Neural cell (in vitro differentiated cells): Measurements from ENCODE around the gene SOX13.

Experiments used
- EP300 ChIP-seq: fragments of 450-650 bp; conservative IDR thresholded peaks from 2 replicates; pipeline ENCODE4 v1.6.1; 2014; ENCODE audit warnings: antibody characterized with exemption, mild to moderate bottlenecking, moderate library complexity; ENCODE audit not compliant: poor library complexity, severe bottlenecking
- EZH2 ChIP-seq: fragments of 200-600, 300-800 bp; shearing (Covaris generic), sonication (generic); IDR thresholded peaks from 2 replicates; pipeline ENCODE4 v1.6.1; 2014; ENCODE audit warnings: antibody characterized with exemption, low read length, borderline replicate concordance, mild to moderate bottlenecking; ENCODE audit not compliant: insufficient read depth, poor library complexity, severe bottlenecking
- MXI1 ChIP-seq: fragments of 450-650 bp; conservative IDR thresholded peaks from 2 replicates; pipeline ENCODE4 v1.6.1; 2014; ENCODE audit warnings: antibody characterized with exemption, mild to moderate bottlenecking; ENCODE audit not compliant: poor library complexity, severe bottlenecking
- POLR2AphosphoS5 ChIP-seq: IDR thresholded peaks from 2 replicates; pipeline ENCODE4 v1.6.1; 2012
- RAD21 ChIP-seq: fragments of 450-650 bp; conservative IDR thresholded peaks from 2 replicates; pipeline ENCODE4 v1.6.1; 2014; ENCODE audit warnings: antibody characterized with exemption, mild to moderate bottlenecking, moderate library complexity
- SMC3 ChIP-seq: fragments of 450-650 bp; conservative IDR thresholded peaks from 2 replicates; pipeline ENCODE4 v1.6.1; 2014; ENCODE audit warnings: antibody characterized with exemption, mild to moderate bottlenecking, moderate library complexity; ENCODE audit not compliant: poor library complexity
- TAF1 ChIP-seq: IDR thresholded peaks from 2 replicates; pipeline ENCODE4 v1.6.1; 2012; ENCODE audit warnings: low read depth
- TF ChIP-seq, protein P1 (sequence below): fragments of 450-650 bp; IDR thresholded peaks from 2 replicates; pipeline ENCODE4 v1.5.1; 2014; ENCODE audit warnings: antibody characterized with exemption, mild to moderate bottlenecking, moderate library complexity; ENCODE audit not compliant: poor library complexity, severe bottlenecking
- TF ChIP-seq, protein P2 (sequence below): IDR thresholded peaks from 2 replicates; pipeline ENCODE4 v1.6.1; 2012; ENCODE audit warnings: borderline replicate concordance

DNA sequence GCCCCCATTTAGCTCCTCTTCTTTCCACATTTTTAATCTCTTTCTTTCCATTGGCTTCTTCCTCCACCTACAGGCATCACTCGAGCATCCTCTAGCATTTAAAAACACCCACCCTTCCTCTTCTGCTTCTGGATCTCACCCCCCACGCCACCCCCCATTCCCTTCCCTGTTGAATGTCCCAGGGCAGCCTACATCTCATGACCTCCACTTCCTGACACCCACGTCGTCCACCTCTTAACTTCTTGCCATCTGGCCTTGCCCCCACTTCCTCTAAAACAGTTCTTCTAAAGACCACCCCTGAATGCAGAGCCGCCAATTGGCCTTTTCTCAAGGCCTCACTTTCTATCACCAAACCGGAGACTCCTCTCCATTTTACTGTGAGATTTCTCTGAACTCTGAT lies 85.0 kb downstream of the SOX13 start:
- no peak for TF ChIP-seq POLR2AphosphoS5
- TF ChIP-seq, protein P1, sequence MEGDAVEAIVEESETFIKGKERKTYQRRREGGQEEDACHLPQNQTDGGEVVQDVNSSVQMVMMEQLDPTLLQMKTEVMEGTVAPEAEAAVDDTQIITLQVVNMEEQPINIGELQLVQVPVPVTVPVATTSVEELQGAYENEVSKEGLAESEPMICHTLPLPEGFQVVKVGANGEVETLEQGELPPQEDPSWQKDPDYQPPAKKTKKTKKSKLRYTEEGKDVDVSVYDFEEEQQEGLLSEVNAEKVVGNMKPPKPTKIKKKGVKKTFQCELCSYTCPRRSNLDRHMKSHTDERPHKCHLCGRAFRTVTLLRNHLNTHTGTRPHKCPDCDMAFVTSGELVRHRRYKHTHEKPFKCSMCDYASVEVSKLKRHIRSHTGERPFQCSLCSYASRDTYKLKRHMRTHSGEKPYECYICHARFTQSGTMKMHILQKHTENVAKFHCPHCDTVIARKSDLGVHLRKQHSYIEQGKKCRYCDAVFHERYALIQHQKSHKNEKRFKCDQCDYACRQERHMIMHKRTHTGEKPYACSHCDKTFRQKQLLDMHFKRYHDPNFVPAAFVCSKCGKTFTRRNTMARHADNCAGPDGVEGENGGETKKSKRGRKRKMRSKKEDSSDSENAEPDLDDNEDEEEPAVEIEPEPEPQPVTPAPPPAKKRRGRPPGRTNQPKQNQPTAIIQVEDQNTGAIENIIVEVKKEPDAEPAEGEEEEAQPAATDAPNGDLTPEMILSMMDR = no peak
- TF ChIP-seq TAF1 = no peak
- no peak for TF ChIP-seq EP300
- TF ChIP-seq RAD21 = no peak
- TF ChIP-seq EZH2 = no peak
- TF ChIP-seq, protein P2, sequence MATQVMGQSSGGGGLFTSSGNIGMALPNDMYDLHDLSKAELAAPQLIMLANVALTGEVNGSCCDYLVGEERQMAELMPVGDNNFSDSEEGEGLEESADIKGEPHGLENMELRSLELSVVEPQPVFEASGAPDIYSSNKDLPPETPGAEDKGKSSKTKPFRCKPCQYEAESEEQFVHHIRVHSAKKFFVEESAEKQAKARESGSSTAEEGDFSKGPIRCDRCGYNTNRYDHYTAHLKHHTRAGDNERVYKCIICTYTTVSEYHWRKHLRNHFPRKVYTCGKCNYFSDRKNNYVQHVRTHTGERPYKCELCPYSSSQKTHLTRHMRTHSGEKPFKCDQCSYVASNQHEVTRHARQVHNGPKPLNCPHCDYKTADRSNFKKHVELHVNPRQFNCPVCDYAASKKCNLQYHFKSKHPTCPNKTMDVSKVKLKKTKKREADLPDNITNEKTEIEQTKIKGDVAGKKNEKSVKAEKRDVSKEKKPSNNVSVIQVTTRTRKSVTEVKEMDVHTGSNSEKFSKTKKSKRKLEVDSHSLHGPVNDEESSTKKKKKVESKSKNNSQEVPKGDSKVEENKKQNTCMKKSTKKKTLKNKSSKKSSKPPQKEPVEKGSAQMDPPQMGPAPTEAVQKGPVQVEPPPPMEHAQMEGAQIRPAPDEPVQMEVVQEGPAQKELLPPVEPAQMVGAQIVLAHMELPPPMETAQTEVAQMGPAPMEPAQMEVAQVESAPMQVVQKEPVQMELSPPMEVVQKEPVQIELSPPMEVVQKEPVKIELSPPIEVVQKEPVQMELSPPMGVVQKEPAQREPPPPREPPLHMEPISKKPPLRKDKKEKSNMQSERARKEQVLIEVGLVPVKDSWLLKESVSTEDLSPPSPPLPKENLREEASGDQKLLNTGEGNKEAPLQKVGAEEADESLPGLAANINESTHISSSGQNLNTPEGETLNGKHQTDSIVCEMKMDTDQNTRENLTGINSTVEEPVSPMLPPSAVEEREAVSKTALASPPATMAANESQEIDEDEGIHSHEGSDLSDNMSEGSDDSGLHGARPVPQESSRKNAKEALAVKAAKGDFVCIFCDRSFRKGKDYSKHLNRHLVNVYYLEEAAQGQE = no peak
- TF ChIP-seq MXI1 = no peak
- TF ChIP-seq SMC3 = no peak
